Activated CD4-positive, alpha-beta memory T cell treated with anti-CD3 and anti-CD28 coated beads, Interleukin-2, amount 10 ng/mL, durations not matched to agents 7 days and 5 days (primary cell): Measurements from ENCODE around the gene GREB1L. TPM values are rescaled to one million over a fixed set of nuclear protein-coding genes. Genes with fewer than 3 reads are reported as not detected.
"Not testable (repeated sequence)": the region's sequence is repeated elsewhere in the genome, so short reads cannot be mapped to it uniquely, and the experiment has no call there.

Experiments used
- CTCF ChIA-PET: fragments of 350-600 bp; sonication (Branson Sonifier 250); formaldehyde crosslinking; loops from one replicate; lab custom pipeline; 2021; ENCODE audit warnings: antibody characterized with exemption, inconsistent platforms; lab: Charles Lee
- POLR2A ChIA-PET: fragments of 350-600 bp; sonication (Branson Sonifier 250); formaldehyde crosslinking; loops from one replicate; lab custom pipeline; 2021; ENCODE audit warnings: antibody characterized with exemption; lab: Charles Lee
- DNase-seq: peaks from one replicate; pipeline ENCODE4 v3.0.0-alpha.2; 2020
- H3K27ac Mint-ChIP-seq: one replicate; pipeline ENCODE4 v1.8.0; 2021; ENCODE audit warnings: mild to moderate bottlenecking, mixed read lengths
- H3K27me3 Mint-ChIP-seq: one replicate; pipeline ENCODE4 v1.8.0; 2021; ENCODE audit warnings: mixed read lengths
- H3K36me3 Mint-ChIP-seq: one replicate; pipeline ENCODE4 v1.8.0; 2021; ENCODE audit warnings: low read depth, mixed read lengths
- H3K4me1 Mint-ChIP-seq: one replicate; pipeline ENCODE4 v1.8.0; 2021; ENCODE audit warnings: mixed read lengths
- H3K4me3 Mint-ChIP-seq: one replicate; pipeline ENCODE4 v1.8.0; 2021; ENCODE audit warnings: mild to moderate bottlenecking, mixed read lengths
- H3K9me3 Mint-ChIP-seq: one replicate; pipeline ENCODE4 v1.8.0; 2021; ENCODE audit warnings: mixed read lengths
- total RNA-seq, 2 experiments: library from RNA; stranded (reverse); gene quantifications; one replicate each; pipeline ENCODE4 v1.2.3, GENCODE V29; 2021

The GREB1L gene
- not detected for total RNA-seq

DNA sequence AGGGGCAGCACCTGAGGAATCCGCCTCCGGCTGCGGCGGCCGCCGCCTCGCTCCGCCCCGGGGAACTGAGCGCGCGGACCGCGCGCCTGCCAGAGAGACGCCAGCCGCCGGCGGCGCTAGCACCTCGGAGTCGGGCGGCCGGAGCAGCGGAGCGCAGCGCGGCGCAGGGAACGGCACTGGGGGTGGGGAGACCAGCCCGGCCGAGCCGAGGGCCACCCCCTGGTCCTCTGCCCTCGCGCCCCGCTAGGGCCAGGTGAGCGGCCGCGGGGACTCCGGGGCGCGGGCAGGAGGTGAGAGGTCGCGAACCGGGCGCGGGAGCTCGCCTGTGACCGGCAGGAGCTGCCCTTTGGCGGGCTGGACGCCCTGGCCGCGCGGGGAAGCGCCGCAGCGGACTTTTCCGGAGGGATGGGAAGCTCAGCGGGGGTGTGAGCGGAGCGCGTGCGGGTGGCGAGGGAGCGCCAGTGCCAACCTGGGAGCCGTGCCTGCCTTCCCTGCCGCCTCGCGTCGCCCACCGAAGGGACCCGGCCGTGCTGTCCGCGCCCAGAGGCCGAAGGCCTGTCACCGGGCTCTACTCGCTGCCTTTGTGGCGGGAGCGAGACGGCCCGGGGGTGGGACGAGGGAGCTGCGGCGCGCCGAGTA, at the start of gene GREB1L:
GREB1L (plus strand) TSS at position 92 of the 639 bp plus-strand sequence. CDS start 141,287 bp downstream, outside the sequence.
- H3K9me3 Mint-ChIP-seq = no peaks in the 10 kb centered on the region
- no peak for DNase-seq
- H3K4me1 Mint-ChIP-seq = peaks cover 6% of the 10 kb centered on the region
- CTCF ChIA-PET = no interaction called here
- POLR2A ChIA-PET = no interaction called here
- H3K27me3 Mint-ChIP-seq = peaks cover 59% of the 10 kb centered on the region
- peaks cover 3% of the 10 kb centered on the region for H3K36me3 Mint-ChIP-seq
- no peak within 1 kb of the TSS for H3K4me3 Mint-ChIP-seq
- H3K27ac Mint-ChIP-seq = no peak within 1 kb of the TSS

DNA sequence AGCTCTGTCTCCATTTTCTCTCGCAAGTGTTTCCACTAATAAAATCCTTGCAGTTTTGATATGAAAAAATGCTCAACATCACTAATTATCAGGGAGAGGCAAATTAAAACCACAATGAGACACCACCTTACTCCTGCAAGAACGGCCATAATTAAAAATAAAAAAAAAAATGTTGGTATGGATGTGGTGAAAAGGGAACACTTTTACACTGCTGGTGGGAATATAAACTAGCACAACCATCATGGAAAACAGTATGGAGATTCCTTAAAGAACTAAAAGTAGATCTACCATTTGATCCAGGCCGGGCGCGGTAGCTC, 49.8 kb upstream of the GREB1L start:
- H3K4me3 Mint-ChIP-seq = no peak overlapping the region
- no peaks in the 10 kb centered on the region for H3K36me3 Mint-ChIP-seq
- no peak for DNase-seq
- POLR2A ChIA-PET = no interaction called here
- CTCF ChIA-PET = interaction anchor here (0.6 to 1.6 kb wide), 4 partner anchors 10 to 60 kb away, joined by 3 to 5 read pairs (median 4); no protein-coding TSS in a partner anchor
- no peaks in the 10 kb centered on the region for H3K4me1 Mint-ChIP-seq
- H3K27me3 Mint-ChIP-seq = peaks cover 16% of the 10 kb centered on the region
- no peak overlapping the region for H3K27ac Mint-ChIP-seq
- no peaks in the 10 kb centered on the region for H3K9me3 Mint-ChIP-seq

DNA sequence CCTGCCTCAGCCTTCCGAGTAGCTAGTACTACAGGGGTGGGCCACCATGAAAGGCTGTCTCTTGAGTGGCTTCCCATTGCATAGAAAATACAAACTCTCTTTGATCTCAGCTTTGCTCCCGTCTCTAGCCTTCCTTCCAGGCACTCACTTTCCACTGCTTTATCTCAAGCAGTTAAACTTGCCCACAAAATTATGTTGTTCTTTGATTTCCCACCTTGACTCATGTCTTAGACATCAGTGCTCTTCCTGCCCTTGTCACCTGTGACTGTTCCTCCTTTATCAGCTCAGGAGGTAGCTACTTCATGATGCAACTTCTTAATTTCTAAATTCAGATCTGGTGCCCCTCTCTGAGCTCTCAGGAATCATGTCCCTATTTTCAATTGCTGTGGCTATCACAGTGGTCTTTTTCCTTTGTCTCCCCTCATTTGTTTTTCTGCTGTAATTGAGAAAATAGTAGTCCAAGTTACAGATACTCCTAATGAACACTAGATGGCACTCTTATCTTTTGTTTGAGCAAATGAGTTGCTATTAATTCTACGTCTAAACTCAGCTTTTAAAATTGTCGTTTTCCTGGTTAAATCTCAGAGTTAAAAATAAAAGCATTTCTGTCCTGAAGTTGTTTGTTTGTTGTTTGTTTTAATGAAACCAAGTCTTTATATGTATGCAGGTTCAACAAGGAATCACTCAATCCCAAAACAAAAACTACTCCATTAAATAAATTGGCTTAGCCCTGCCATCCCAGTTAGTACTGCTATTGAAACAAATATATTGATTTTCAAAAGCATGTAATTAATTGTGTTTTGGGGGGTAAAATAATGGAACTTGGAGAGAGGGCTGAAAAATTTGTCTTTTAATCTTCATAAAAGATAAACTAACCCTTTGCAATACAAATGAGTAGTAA, 46.9 kb upstream of the GREB1L start:
- Mint-ChIP-seq H3K9me3 (no peaks in the 10 kb centered on the region), H3K4me3 (no peak overlapping the region), H3K4me1 (no peaks in the 10 kb centered on the region), H3K36me3 (no peaks in the 10 kb centered on the region), H3K27ac (no peak overlapping the region), H3K27me3 (peaks cover 22% of the 10 kb centered on the region)
- CTCF ChIA-PET = interaction anchor here (0.7 to 3.3 kb wide), 15 partner anchors 8 to 761 kb away, joined by 3 to 19 read pairs (median 5); no protein-coding TSS in a partner anchor
- POLR2A ChIA-PET = no interaction called here
- no peak for DNase-seq

DNA sequence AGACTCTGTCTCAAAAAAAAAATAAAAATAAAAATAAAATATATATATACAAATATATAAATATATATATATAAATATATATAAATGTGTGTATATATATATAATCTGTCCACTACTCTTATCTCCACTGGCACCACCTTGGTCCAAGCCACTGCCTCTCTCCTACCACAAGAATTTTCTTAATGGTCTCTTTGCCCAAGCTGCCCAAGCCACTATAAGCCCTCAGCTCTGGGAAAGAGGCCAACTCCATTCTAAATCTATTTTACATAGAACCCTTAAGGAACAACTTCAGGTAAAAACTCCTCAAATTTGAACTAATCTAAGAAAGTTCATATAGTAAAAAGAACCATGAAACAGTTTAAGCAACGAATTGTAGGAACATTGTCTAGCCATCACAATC, 45.6 kb upstream of the GREB1L start:
- no peak overlapping the region for H3K27ac Mint-ChIP-seq
- CTCF ChIA-PET = interaction anchor here (0.6 to 3.3 kb wide), 7 partner anchors 12 to 759 kb away, joined by 3 to 19 read pairs (median 6); no protein-coding TSS in a partner anchor
- POLR2A ChIA-PET = no interaction called here
- peaks cover 23% of the 10 kb centered on the region for H3K27me3 Mint-ChIP-seq
- H3K4me1 Mint-ChIP-seq = no peaks in the 10 kb centered on the region
- no peaks in the 10 kb centered on the region for H3K9me3 Mint-ChIP-seq
- H3K36me3 Mint-ChIP-seq = no peaks in the 10 kb centered on the region
- no peak overlapping the region for H3K4me3 Mint-ChIP-seq
- DNase-seq = no peak

- H3K27ac Mint-ChIP-seq = no peak overlapping the region
- DNase-seq = no peak
- no peaks in the 10 kb centered on the region for H3K4me1 Mint-ChIP-seq
- no peaks in the 10 kb centered on the region for H3K36me3 Mint-ChIP-seq
- CTCF ChIA-PET = no interaction called here
- peaks cover 5% of the 10 kb centered on the region for H3K27me3 Mint-ChIP-seq
- H3K9me3 Mint-ChIP-seq = no peaks in the 10 kb centered on the region
- POLR2A ChIA-PET = no interaction called here
- H3K4me3 Mint-ChIP-seq = no peak overlapping the region
Observed at GRCh38 chr18:21203126-21203525, 38.9 kb upstream of the GREB1L start.

- Mint-ChIP-seq H3K27me3 (peaks cover 3% of the 10 kb centered on the region), H3K4me3 (no peak overlapping the region), H3K36me3 (no peaks in the 10 kb centered on the region), H3K9me3 (no peaks in the 10 kb centered on the region), H3K27ac (no peak overlapping the region), H3K4me1 (no peaks in the 10 kb centered on the region)
- ChIA-PET POLR2A (no interaction called here), CTCF (no interaction called here)
- no peak for DNase-seq
Observed at GRCh38 chr18:21203542-21204241, 38.3 kb upstream of the GREB1L start.

GRCh38 chr18:21205695-21206094, 36.3 kb upstream of the GREB1L start:
- H3K36me3 Mint-ChIP-seq = no peaks in the 10 kb centered on the region
- no peaks in the 10 kb centered on the region for H3K27me3 Mint-ChIP-seq
- CTCF ChIA-PET = no interaction called here

GRCh38 chr18:21210278-21210677, 31.8 kb upstream of the GREB1L start:
- no peak overlapping the region for H3K4me3 Mint-ChIP-seq
- H3K9me3 Mint-ChIP-seq = no peaks in the 10 kb centered on the region
- H3K4me1 Mint-ChIP-seq = no peaks in the 10 kb centered on the region
- H3K27me3 Mint-ChIP-seq = no peaks in the 10 kb centered on the region
- POLR2A ChIA-PET = no interaction called here
- CTCF ChIA-PET = no interaction called here
- DNase-seq = no peak
- no peak overlapping the region for H3K27ac Mint-ChIP-seq
- no peaks in the 10 kb centered on the region for H3K36me3 Mint-ChIP-seq

More at GRCh38 chr18:21205695-21206094, 36.3 kb upstream of the GREB1L start:
- Mint-ChIP-seq H3K4me3 (no peak overlapping the region), H3K9me3 (no peaks in the 10 kb centered on the region), H3K27ac (no peak overlapping the region), H3K4me1 (no peaks in the 10 kb centered on the region)
- DNase-seq = no peak
- POLR2A ChIA-PET = no interaction called here

DNA sequence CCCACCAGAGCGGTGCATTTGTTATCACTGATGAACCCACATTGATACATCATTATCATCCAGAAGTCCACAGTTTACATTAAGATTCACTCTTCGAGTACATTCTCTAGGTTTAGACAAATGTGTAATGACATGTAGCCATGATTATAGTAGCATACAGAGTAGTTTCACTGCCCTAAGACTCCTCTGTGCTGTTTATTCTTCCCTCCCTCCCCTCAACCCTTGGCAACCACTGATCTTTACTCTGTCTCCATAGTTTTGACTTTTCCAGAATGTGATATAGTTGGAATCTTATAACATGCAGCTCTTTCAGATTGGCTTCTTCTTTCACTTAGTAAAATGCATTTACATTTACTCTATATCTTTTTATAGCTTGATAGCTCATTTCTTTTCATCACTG, 31.2 kb upstream of the GREB1L start:
- ChIA-PET POLR2A (no interaction called here), CTCF (no interaction called here)
- Mint-ChIP-seq H3K36me3 (no peaks in the 10 kb centered on the region), H3K4me1 (no peaks in the 10 kb centered on the region), H3K4me3 (no peak overlapping the region), H3K27ac (no peak overlapping the region), H3K9me3 (no peaks in the 10 kb centered on the region), H3K27me3 (no peaks in the 10 kb centered on the region)
- no peak for DNase-seq

DNA sequence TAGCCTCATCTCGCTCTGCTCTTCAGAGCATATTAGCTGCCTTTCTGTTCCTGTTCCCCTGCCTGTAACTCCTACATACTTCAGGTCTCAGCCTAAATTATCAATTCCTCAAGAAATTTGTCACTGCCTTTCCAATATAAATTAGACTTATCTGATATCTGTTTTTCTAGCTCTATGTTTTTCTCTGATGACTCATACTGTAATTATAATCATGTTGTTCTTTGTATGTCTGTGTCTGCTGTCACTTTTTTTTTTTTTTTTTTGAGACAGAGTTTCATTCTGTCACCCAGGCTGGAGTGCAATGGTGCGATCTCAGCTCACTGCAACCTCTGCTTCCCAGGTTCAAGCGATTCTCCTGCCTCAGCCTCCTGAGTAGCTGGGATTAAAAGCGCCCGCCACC, 27.6 kb upstream of the GREB1L start:
- POLR2A ChIA-PET, H3K36me3 Mint-ChIP-seq, DNase-seq, H3K27ac Mint-ChIP-seq, H3K9me3 Mint-ChIP-seq, H3K4me3 Mint-ChIP-seq, H3K4me1 Mint-ChIP-seq, H3K27me3 Mint-ChIP-seq: not testable (repeated sequence)
- CTCF ChIA-PET = interaction anchor here (1.0 kb wide), 1 partner anchor 19 kb away, joined by 3 read pairs; no protein-coding TSS in a partner anchor

GRCh38 chr18:21215490-21215889, 26.5 kb upstream of the GREB1L start:
- POLR2A ChIA-PET = no interaction called here
- H3K27me3 Mint-ChIP-seq = no peaks in the 10 kb centered on the region
- CTCF ChIA-PET = interaction anchor here (0.6 kb wide), 1 partner anchor 229 kb away, joined by 3 read pairs; no protein-coding TSS in a partner anchor
- no peaks in the 10 kb centered on the region for H3K9me3 Mint-ChIP-seq
- H3K4me3 Mint-ChIP-seq = no peak overlapping the region
- no peaks in the 10 kb centered on the region for H3K4me1 Mint-ChIP-seq
- H3K27ac Mint-ChIP-seq = no peak overlapping the region
- H3K36me3 Mint-ChIP-seq = no peaks in the 10 kb centered on the region
- no peak for DNase-seq

DNA sequence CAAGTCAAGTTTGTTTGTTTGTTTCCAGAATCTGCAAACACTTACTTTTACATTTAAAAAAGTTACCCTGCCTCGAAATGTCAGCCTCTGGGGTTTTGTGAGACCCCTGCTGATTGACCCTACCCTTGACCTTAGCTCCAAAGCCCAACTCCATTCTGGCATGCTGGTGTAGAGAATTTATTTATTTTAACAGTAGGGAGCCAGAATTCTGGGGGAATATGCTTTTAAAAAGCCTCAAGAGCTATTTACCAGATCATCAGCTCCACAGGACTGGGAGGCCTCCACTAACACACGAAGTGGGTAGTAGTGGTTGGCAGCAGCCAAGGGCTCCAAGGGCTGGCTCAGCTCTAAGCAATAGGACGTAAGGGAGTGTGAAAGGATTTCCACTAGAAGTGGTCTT, 23.2 kb upstream of the GREB1L start:
- CTCF ChIA-PET = no interaction called here
- Mint-ChIP-seq H3K4me1 (no peaks in the 10 kb centered on the region), H3K4me3 (no peak overlapping the region), H3K27me3 (no peaks in the 10 kb centered on the region), H3K36me3 (no peaks in the 10 kb centered on the region), H3K9me3 (no peaks in the 10 kb centered on the region), H3K27ac (no peak overlapping the region)
- no peak for DNase-seq
- POLR2A ChIA-PET = no interaction called here

DNA sequence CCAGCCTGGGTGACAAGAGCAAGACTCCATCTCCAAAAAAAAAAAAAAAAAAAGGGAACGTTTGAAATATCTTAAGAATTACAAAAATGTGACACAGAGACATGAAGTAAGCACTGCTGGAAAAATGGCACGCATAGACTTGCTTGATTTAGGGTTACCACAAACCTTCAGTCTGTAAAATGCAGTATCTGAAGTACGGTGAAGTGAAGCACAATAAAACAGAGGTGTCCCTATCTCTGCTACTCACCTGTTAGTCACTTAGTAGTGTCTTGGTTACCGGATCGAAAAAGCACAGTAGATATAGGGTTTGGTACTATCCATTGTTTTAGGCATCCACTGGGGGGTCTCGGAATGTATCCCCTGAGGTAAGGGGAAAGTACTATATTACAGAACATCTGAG, 11.6 kb upstream of the GREB1L start:
- Mint-ChIP-seq H3K9me3 (no peaks in the 10 kb centered on the region), H3K4me1 (no peaks in the 10 kb centered on the region), H3K36me3 (no peaks in the 10 kb centered on the region)

More for the DNA sequence above, 11.6 kb upstream of the GREB1L start:
- H3K27me3 Mint-ChIP-seq = no peaks in the 10 kb centered on the region
- no peak for DNase-seq
- no peak overlapping the region for H3K4me3 Mint-ChIP-seq
- CTCF ChIA-PET = no interaction called here
- no peak overlapping the region for H3K27ac Mint-ChIP-seq
- POLR2A ChIA-PET = no interaction called here
